Measurements from ENCODE around the gene CCT5.
"Not testable (repeated sequence)": the region's sequence is repeated elsewhere in the genome, so short reads cannot be mapped to it uniquely, and the experiment has no call there.

CCT5 gene

DNA sequence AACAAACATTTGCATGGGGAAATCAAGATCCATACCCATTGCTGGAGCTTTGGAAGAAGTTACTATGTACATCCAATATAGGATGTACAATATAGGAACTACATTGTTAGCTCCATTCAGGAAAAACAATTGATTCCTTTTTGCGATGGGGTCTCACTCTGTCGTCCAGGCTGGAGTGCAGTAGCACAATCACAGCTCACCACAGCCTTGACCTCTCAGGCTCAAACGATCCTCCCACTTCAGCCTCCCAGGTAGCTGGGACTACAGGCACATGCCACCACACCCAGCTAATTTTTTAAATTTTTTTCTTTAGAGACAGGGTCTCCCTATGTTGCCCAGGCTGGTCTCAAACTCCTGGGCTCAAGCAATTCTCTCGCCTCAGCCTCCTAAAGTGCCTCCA lies 2.9 kb upstream of the CCT5 start:
- DNase-seq, result not testable (repeated sequence)

- no peak for DNase-seq
Observed at GRCh38 chr5:10248378-10249260, 1.5 kb upstream of the CCT5 start.

- no peak for DNase-seq
Observed at GRCh38 chr5:10250806-10251276, 761 bp downstream of the CCT5 start.

- DNase-seq, result no peak
Observed at GRCh38 chr5:10251405-10251804, 1.3 kb downstream of the CCT5 start.

DNA sequence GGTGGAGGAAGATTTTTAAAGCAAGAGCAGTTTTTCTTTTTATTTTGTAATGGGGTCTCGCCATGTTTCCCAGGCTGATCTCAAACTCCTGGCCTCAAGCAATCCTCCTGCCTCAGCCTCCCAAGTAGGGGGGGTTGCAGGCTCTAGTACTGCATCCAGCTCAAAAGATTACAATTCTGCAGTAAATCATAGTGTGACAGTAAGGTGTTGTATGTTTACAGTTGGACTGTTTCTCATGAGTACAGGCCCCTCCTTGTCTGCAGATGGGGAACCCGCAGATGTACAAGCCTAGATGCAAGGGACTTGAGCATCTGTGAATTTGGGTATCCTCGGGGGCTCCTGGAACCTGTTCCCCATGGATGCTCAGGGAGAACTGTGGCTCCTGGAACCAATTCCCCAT lies 3.3 kb downstream of the CCT5 start:
- no peak for DNase-seq

DNA sequence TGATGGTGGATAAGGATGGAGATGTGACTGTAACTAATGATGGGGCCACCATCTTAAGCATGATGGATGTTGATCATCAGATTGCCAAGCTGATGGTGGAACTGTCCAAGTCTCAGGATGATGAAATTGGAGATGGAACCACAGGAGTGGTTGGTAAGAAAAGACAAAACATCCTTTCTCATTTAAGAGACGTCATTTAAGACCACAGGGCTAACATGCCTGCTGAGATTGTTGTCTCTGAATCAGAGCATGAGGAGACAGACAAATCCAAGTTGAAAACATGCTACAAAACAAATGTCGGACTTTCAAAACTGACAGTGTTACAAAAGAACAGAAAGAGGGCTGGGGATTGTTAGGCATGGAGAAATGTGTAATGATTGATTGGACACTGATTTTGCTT lies 4.6 kb downstream of the CCT5 start:
- no peak for DNase-seq

- DNase-seq, result no peak
Observed at GRCh38 chr5:10257870-10258269, 7.8 kb downstream of the CCT5 start.

DNA sequence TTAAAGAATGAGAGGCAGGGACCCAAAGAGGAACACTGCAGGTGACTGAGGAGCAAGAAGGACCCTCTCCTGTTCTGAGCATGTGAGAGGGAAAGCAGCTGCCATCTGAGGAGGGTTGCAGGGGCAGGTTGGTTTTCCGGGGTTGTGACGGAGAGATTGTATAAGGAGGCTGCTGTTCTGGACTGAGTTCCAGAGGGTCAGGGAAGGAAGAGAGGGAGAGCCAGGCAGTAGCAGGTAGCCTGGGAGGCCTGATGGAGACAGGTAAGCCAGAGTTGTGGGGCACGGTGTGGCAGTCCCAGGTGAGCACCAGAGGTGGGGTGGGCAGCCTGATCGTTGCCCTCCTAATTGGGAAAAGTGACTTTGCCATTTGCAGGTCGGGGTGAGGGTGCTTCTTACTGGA lies 9.8 kb downstream of the CCT5 start:
- DNase-seq, result no peak

- DNase-seq, result no peak
Observed at GRCh38 chr5:10261065-10261464, 11.0 kb downstream of the CCT5 start.

DNA sequence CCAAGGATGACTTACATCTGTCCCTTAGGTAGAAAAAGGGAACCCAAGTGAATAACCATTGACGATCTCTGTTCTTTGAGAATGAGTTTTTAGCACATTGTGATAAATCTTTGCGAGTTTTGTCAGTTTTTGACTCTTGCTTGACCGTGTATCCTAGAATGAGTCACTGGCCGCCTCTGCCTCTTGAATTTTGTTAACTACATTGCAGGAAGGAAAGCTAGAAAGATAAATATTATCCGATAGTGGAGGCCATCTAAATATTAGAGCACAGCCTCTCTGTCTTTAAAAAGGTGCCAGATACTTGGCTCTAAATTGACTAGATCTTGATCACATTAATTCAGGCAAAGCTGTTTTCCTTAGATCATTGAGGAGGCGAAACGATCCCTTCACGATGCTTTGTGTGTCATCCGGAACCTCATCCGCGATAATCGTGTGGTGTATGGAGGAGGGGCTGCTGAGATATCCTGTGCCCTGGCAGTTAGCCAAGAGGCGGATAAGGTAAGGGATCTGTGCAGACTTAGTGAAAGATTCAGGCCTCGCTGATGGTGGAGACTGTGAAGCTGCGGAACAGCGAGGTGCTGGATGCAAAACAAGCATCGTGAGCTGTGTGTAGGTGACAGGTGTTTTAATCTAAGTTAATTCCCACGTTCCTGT lies 12.2 kb downstream of the CCT5 start:
- no peak for DNase-seq

- DNase-seq, result no peak
Observed at GRCh38 chr5:10262995-10263394, 12.9 kb downstream of the CCT5 start.

DNA sequence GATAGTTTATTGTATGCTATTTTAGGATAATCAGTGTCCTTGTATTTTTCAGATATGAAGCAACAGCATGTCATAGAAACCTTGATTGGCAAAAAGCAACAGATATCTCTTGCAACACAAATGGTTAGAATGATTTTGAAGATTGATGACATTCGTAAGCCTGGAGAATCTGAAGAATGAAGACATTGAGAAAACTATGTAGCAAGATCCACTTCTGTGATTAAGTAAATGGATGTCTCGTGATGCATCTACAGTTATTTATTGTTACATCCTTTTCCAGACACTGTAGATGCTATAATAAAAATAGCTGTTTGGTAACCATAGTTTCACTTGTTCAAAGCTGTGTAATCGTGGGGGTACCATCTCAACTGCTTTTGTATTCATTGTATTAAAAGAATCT lies 14.5 kb downstream of the CCT5 start:
- no peak for DNase-seq

DNA sequence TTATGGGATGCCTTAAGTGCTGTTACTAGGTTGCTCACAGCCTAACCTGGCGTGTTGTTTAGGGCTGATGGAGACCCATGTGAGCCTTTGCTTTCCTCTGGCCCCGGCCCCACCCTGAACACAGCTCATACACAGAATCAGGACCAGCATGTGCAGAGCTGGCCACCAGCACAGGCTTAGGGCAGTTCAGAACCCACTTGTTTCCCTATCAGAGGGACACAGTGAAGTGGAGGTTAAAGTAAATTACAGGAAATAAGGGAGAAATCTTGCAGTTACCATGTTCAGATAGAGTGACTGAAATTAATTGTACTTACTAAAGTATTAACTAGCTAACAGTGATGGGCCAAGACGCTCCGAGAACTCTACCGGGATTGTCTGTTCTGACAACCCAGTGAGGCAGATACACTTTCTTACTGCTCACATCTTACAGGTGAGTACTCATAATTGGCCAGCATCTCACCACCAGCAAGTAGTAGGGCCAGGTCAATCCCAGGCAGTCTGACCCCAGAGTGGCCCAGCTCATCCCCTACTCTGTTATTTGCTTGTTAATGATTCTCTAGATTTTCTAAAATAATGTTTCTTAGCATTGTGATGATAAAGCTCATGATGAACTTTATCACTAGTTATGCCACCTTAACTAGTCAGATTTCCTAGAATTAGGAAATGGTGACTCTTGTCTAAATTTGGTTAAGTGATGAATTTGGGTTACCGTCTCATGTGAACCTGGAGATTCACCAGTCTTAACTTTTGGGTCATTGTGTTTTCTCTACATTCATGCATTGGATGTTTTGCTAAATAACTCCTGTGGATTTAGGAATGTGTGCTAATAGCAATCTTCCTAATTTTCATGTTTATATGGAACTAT lies 15.4 kb downstream of the CCT5 start:
- DNase-seq, result no peak

- no peak for DNase-seq
Observed at GRCh38 chr5:10266137-10266536, 16.1 kb downstream of the CCT5 start.

DNA sequence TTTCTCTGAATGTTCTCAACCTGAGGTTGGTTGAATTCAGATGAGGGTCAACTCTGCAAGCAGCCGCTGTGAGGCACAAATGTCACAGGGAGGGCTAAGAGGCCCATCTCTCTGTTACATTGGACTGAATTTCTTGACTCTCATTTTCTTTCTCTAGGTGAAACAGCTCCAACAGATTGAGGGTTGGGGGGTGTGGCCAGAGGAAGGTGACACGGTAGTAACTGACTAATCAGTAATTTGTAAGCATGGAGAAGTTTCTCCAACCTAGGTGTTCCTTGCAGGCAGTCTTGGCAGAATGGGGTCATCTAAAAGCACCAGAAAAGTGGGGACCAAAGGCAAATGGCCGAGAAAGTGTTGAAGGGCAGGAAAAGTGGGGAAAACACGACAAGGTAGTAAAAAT lies 16.8 kb downstream of the CCT5 start:
- no peak for DNase-seq

DNA sequence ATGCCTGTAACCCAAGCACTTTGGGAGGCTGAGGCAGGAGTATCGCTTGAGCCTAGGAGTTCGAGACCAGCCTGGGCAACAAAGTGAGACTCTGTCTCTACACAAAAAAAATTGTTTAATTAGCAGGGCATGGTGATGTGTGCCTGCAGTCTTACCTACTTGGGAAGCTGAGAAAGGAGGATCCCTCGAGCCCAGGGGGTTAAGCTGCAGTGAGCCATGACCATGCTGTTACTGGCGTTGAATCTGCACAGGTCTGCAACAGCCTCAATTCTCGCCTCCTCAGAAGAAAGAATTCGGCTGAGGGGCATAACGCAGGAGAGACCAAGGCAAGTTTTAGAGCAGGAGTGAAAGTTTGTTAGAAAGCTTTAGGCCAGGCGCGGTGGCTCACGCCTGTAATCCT lies 18.0 kb downstream of the CCT5 start:
- DNase-seq, result no peak

- DNase-seq, result no peak
Observed at GRCh38 chr5:10272053-10272874, 22.2 kb downstream of the CCT5 start.

- not testable (repeated sequence) for DNase-seq
Observed at GRCh38 chr5:10272875-10273209, 22.8 kb downstream of the CCT5 start.

- no peak for DNase-seq
Observed at GRCh38 chr5:10275460-10275859, 25.4 kb downstream of the CCT5 start.

DNA sequence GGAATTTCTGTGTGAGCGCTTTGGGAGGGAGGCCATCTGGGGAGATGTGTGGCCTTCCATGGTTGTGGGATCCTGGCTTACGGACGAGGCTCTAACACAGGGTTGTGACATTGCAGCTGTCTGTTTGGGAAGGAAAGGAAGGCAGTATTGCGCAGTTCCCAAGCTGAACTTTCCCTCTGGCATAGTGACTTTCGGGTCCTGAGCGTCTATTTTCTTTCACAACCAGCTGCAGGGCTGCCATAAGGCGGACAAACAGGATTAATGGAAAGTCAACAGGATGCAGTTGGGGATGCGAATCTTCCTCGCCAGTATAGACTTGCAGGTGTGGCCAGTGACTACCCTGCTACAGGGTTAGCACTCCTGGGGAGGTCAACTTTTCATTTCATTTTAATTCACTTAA lies 25.9 kb downstream of the CCT5 start:
- no peak for DNase-seq

DNA sequence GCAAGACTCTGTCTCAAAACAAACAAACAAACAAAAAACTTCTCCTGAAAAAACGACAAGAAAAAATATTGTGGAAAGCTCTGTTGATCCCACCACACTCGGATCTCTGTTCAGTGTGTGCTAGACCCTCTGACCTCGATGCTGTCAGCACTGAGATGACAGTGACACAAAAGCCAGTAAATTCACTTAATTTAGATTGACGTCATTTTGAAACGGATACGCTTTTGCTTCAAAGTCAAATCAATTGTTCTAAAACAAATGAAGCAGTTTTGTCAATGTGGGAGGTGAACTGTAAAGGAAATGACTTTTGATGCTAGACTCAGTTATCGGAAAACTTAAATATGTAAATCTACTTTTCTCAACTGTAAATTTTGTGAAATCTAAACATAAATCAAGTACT lies 26.6 kb downstream of the CCT5 start:
- no peak for DNase-seq

DNA sequence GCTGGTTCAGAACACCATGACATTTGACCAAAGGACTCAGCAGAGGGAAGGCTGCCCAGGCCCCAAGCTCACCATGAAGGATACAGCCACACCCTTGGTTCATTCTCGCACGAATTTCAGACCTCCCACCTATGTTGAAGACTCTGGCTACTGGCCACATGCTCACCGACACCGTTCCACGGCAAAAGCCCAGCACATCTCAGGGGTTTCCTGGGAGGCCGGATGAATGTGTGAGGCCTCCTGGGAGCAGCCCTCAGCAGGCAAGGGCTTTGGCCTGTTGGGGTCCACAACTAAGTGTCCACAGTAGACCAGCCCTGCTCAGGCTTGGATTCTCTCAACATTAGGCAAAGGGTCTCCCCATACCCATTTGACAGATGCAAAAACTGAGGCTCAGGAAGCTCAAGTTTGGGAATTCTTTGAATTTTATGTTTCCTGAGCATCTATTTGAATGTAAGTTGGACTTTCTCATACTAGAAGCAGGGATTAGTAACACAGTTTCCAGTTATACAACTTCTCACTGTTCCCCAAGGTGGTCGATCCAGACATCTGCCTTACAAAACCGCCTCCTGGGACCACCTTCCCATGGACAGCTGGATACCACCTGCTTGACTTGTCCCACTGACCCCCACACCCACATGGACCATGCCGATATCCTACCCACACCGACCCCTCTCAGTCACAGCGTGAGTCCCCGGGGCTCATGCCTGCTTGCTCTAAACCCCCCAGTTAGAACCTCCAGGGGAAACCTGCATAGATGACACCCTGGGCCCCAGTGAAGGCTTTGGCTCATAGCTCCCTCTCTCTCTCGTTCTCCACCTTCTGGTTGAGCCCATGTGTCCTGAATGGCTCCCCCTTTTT lies 27.9 kb downstream of the CCT5 start:
- DNase-seq, result no peak
